ENCODE data around the gene PITRM1. TPM values are rescaled to one million over a fixed set of nuclear protein-coding genes. Genes with fewer than 3 reads are reported as not detected.

Gene PITRM1
- total and polyA plus RNA-seq, 12 donors: 61.8 to 107 (median 82.5) TPM

GRCh38 chr10:3095373-3096139, 77.0 kb downstream of the PITRM1 start:
- H3K27ac ChIP-seq: peak overlapping the region in 9 of 10 donors; percentile 65 to 84 (median 69)
- H3K9me3 ChIP-seq: no peaks in the 10 kb centered on the region
- peaks cover 6 to 63% (median 43%) of the 10 kb centered on the region in 9 donors for H3K4me1 ChIP-seq
- TF ChIP-seq CTCF (IDR thresholded peaks at IDR 0.05): no peak
- no peaks in the 10 kb centered on the region for H3K27me3 ChIP-seq
- peaks cover 0 to 25% (median 0%) of the 10 kb centered on the region in 9 donors for H3K36me3 ChIP-seq
- intact Hi-C loops (cut with DNase I): no loop called here
- ATAC-seq (peak; percentile 28 to 82 (median 70)), DNase-seq (peak in 1 of 2 donors; percentile 47)
- peak overlapping the region in 4 of 10 donors; percentile 5 to 30 (median 14) for H3K4me3 ChIP-seq
- WGBS, 2 donors: 12 to 16% methylated on average over 17 of the region's 17 CpGs

GRCh38 chr10:3094609-3095036, 78.0 kb downstream of the PITRM1 start:
- no peak for TF ChIP-seq CTCF (IDR thresholded peaks at IDR 0.05)
- H3K27ac ChIP-seq: peak overlapping the region in 8 of 10 donors; percentile 66 to 84 (median 70)
- no peaks in the 10 kb centered on the region for H3K27me3 ChIP-seq
- DNase-seq (no peak), ATAC-seq (no peak)
- WGBS, 2 donors: 38 to 54% methylated on average over 5 of the region's 5 CpGs
- peaks cover 0 to 19% (median 0%) of the 10 kb centered on the region in 9 donors for H3K36me3 ChIP-seq
- no peaks in the 10 kb centered on the region for H3K9me3 ChIP-seq
- peaks cover 6 to 67% (median 48%) of the 10 kb centered on the region in 9 donors for H3K4me1 ChIP-seq
- peak overlapping the region in 2 of 10 donors; percentile 11 to 17 for H3K4me3 ChIP-seq
- intact Hi-C loops (cut with DNase I): no loop called here

GRCh38 chr10:3093996-3094395, 78.6 kb downstream of the PITRM1 start:
- Histone ChIP-seq H3K36me3 (peaks cover 0 to 13% (median 0%) of the 10 kb centered on the region in 9 donors), H3K4me3 (no peak overlapping the region), H3K4me1 (peaks cover 6 to 61% (median 48%) of the 10 kb centered on the region in 9 donors), H3K27ac (peak overlapping the region in 2 of 10 donors; percentile 66 to 79), H3K9me3 (no peaks in the 10 kb centered on the region), H3K27me3 (no peaks in the 10 kb centered on the region)
- DNase-seq: no peak
- ATAC-seq: no peak
- intact Hi-C loops (cut with DNase I): no loop called here
- no peak for TF ChIP-seq CTCF (IDR thresholded peaks at IDR 0.05)
- 88 to 95% methylated on average over 5 of the region's 5 CpGs for WGBS, 2 donors

- no peak overlapping the region for H3K4me3 ChIP-seq
- intact Hi-C loops (cut with DNase I): no loop called here
- no peaks in the 10 kb centered on the region for H3K27me3 ChIP-seq
- H3K4me1 ChIP-seq: peaks cover 6 to 61% (median 52%) of the 10 kb centered on the region in 9 donors
- H3K36me3 ChIP-seq: peaks cover 0 to 10% (median 0%) of the 10 kb centered on the region in 9 donors
- H3K27ac ChIP-seq: no peak overlapping the region
- ATAC-seq: no peak
- 62 to 83% methylated on average over 5 of the region's 5 CpGs for WGBS, 2 donors
- no peaks in the 10 kb centered on the region for H3K9me3 ChIP-seq
- DNase-seq: no peak
- TF ChIP-seq CTCF (IDR thresholded peaks at IDR 0.05): no peak
Observed at GRCh38 chr10:3091921-3092320, 80.7 kb downstream of the PITRM1 start.

Data from heart right ventricle (tissue), 16 donors.